DND-41 (cell line): ENCODE measurements around the gene PPP1R15B.

Experiments
- ATAC-seq: fragments of 200-7000 bp; cut with Tn5 transposase; 3 replicates; pipeline ENCODE4 v1.9.1; 2021; ENCODE audit warnings: low read depth; ENCODE audit not compliant: insufficient read depth
- DNase-seq: peaks from one replicate; pipeline ENCODE4 v3.0.0-alpha.2; 2020
- H2AFZ ChIP-seq: 2 replicates; pipeline ENCODE4 v1.6.0; 2012; ENCODE audit warnings: low read depth, low read length
- H3K27ac ChIP-seq: 2 replicates; pipeline ENCODE4 v1.5.1; 2012; ENCODE audit warnings: low read length, inconsistent platforms
- H3K27me3 ChIP-seq: fragments of 200-600 bp; sonication (generic); 2 replicates; pipeline ENCODE4 v1.6.0; 2012; ENCODE audit warnings: low read length, mild to moderate bottlenecking, inconsistent platforms; ENCODE audit not compliant: insufficient read depth, poor library complexity
- H3K36me3 ChIP-seq: 2 replicates; pipeline ENCODE4 v1.5.1; 2012; ENCODE audit warnings: low read length, inconsistent platforms; ENCODE audit not compliant: insufficient read depth
- H3K4me1 ChIP-seq: 2 replicates; pipeline ENCODE4 v1.5.1; 2012; ENCODE audit warnings: mild to moderate bottlenecking, low read length; ENCODE audit not compliant: insufficient read depth
- H3K4me2 ChIP-seq: 2 replicates; pipeline ENCODE4 v1.6.0; 2012; ENCODE audit warnings: mild to moderate bottlenecking, moderate library complexity, low read length, inconsistent platforms; ENCODE audit not compliant: insufficient read depth
- H3K4me3 ChIP-seq, 2 experiments: fragments of 200-600 bp in 1 of 2; shearing (Covaris generic) in 1 of 2; 2 replicates each; pipeline ENCODE4 v1.5.1; 2012 to 2016; ENCODE audit warnings: inconsistent platforms in 2 of 2, low read length in 2 of 2, mild to moderate bottlenecking in 2 of 2, low read depth in 1 of 2, moderate library complexity in 1 of 2
- H3K79me2 ChIP-seq: 2 replicates; pipeline ENCODE4 v1.6.0; 2012; ENCODE audit warnings: low read length, inconsistent platforms; ENCODE audit not compliant: insufficient read depth
- H3K9ac ChIP-seq: 2 replicates; pipeline ENCODE4 v1.6.0; 2012; ENCODE audit warnings: low read depth, mild to moderate bottlenecking, inconsistent platforms, low read length, moderate library complexity
- H3K9me3 ChIP-seq: 2 replicates; pipeline ENCODE4 v1.5.1; 2012; ENCODE audit warnings: low read length, moderate library complexity, mild to moderate bottlenecking, inconsistent platforms; ENCODE audit not compliant: insufficient read depth, severe bottlenecking
- H4K20me1 ChIP-seq: 2 replicates; pipeline ENCODE4 v1.6.0; 2012; ENCODE audit warnings: low read length; ENCODE audit not compliant: insufficient read depth
- CTCF ChIP-seq: IDR thresholded peaks from 2 replicates; pipeline ENCODE4 v1.5.1; 2012; ENCODE audit warnings: borderline replicate concordance, low read length, moderate library complexity, mild to moderate bottlenecking; ENCODE audit not compliant: poor library complexity, severe bottlenecking; ENCODE audit errors: extremely low read depth
- EZH2 ChIP-seq: IDR thresholded peaks from 3 replicates; pipeline ENCODE4 v1.6.1; 2012; ENCODE audit warnings: borderline replicate concordance, low read depth, mild to moderate bottlenecking, moderate library complexity, low read length, inconsistent platforms; ENCODE audit not compliant: severe bottlenecking

Gene PPP1R15B

GRCh38 chr1:204454476-204454875 lies 42.9 kb upstream of the PPP1R15B start:
- Histone ChIP-seq H3K79me2 (no peaks in the 10 kb centered on the region), H4K20me1 (no peaks in the 10 kb centered on the region), H3K27me3 (no peaks in the 10 kb centered on the region), H3K9ac (no peak overlapping the region), H2AFZ (no peak overlapping the region), H3K4me2 (no peak overlapping the region), H3K4me3 (no peak overlapping the region), H3K36me3 (peaks cover 59% of the 10 kb centered on the region), H3K9me3 (no peaks in the 10 kb centered on the region), H3K27ac (no peak overlapping the region), H3K4me1 (peaks cover 4% of the 10 kb centered on the region)
- ATAC-seq (no peak), DNase-seq (no peak)
- TF ChIP-seq EZH2 (no peak), CTCF (no peak)

- Histone ChIP-seq H3K36me3 (peaks cover 61% of the 10 kb centered on the region), H3K27ac (no peak overlapping the region)
Measured at GRCh38 chr1:204453141-204453772, 41.6 kb upstream of the PPP1R15B start.

GRCh38 chr1:204451352-204452124 lies 39.9 kb upstream of the PPP1R15B start:
- no peak for TF ChIP-seq CTCF
- no peak for TF ChIP-seq EZH2
- H3K4me2 ChIP-seq = no peak overlapping the region
- H3K9ac ChIP-seq = no peak overlapping the region
- H3K9me3 ChIP-seq = no peaks in the 10 kb centered on the region
- H3K27ac ChIP-seq = no peak overlapping the region
- H3K79me2 ChIP-seq = no peaks in the 10 kb centered on the region
- H3K36me3 ChIP-seq = peaks cover 62% of the 10 kb centered on the region
- no peaks in the 10 kb centered on the region for H4K20me1 ChIP-seq
- H2AFZ ChIP-seq = no peak overlapping the region
- H3K27me3 ChIP-seq = no peaks in the 10 kb centered on the region
- ATAC-seq (no peak), DNase-seq (no peak)
- H3K4me1 ChIP-seq = no peaks in the 10 kb centered on the region
- no peak overlapping the region for H3K4me3 ChIP-seq

More at GRCh38 chr1:204453141-204453772, 41.6 kb upstream of the PPP1R15B start:
- no peaks in the 10 kb centered on the region for H3K79me2 ChIP-seq
- no peak for TF ChIP-seq CTCF
- no peak for TF ChIP-seq EZH2
- ATAC-seq = no peak
- H4K20me1 ChIP-seq = no peaks in the 10 kb centered on the region
- H2AFZ ChIP-seq = no peak overlapping the region
- H3K9me3 ChIP-seq = no peaks in the 10 kb centered on the region
- no peak for DNase-seq
- no peaks in the 10 kb centered on the region for H3K27me3 ChIP-seq
- H3K4me2 ChIP-seq = no peak overlapping the region
- no peak overlapping the region for H3K9ac ChIP-seq
- H3K4me1 ChIP-seq = no peaks in the 10 kb centered on the region
- no peak overlapping the region for H3K4me3 ChIP-seq
